ENCODE measurements around the gene PLIN3.
"Not testable (repeated sequence)": the region's sequence is repeated elsewhere in the genome, so short reads cannot be mapped to it uniquely, and the experiment has no call there.

The PLIN3 gene

DNA sequence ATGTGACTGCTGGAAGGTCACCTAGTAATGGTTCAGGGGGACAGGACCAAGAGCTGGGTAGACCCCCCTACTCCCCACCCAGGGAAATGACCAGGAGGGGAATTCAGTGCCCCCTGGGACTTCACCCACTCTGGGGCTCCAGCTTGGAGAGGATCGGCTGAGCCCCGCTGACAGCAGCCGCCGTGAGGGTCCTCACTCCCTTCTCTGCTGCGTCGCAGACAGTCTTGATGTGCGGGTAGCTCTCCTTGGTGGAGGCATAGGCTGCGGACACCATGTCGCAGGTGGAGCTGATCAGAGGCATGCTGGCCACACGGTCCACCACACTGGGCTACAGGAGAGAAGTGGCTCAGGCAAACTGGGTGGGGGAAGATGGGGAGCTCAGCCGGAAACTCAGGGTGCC lies 7.8 kb downstream of the PLIN3 start:
- H3K27ac ChIP-seq (ENCODE audit: extremely low read depth, low read depth, low read length) = no peak overlapping the region
- H3K4me1 ChIP-seq (ENCODE audit: control insufficient read depth, insufficient read depth, low read length) = no peaks in the 10 kb centered on the region
- POLR2A ChIA-PET = interaction anchor here (0.6 kb wide), 1 partner anchor 25 kb away, joined by 3 read pairs; no protein-coding TSS in a partner anchor
- peaks cover 0 to 33% of the 10 kb centered on the region in 2 experiments; a peak in 2 of 3 replicates for H3K36me3 ChIP-seq (ENCODE audit: control insufficient read depth in 2 of 2, insufficient read depth in 1 of 2, low read length in 2 of 2)
- no peak for TF ChIP-seq ZNF211 (tag by site-specific recombination; IDR thresholded peaks at IDR 0.05; ENCODE audit: low read depth)
- no peak for TF ChIP-seq ZNF354C (tag by site-specific recombination; IDR thresholded peaks at IDR 0.05; ENCODE audit: borderline replicate concordance, low read depth)
- TF ChIP-seq ZBTB17 (tag by site-specific recombination; IDR thresholded peaks at IDR 0.05) = no peak
- no peak for TF ChIP-seq ZNF350 (tag by site-specific recombination; IDR thresholded peaks at IDR 0.05)
- no peak for TF ChIP-seq ZNF223 (tag by site-specific recombination; IDR thresholded peaks at IDR 0.05)
- no peak for TF ChIP-seq ZBTB1 (tag by site-specific recombination; IDR thresholded peaks at IDR 0.05)
- no peak for TF ChIP-seq ZNF658 (tag by site-specific recombination; IDR thresholded peaks at IDR 0.05)
- no peak for TF ChIP-seq ZNF791 (tag by site-specific recombination; IDR thresholded peaks at IDR 0.05)
- TF ChIP-seq GLI2 (tag by site-specific recombination; IDR thresholded peaks at IDR 0.05; ENCODE audit: borderline replicate concordance, low read depth) = no peak
- TF ChIP-seq WT1 (tag by site-specific recombination; IDR thresholded peaks at IDR 0.05) = no peak
- TF ChIP-seq ZNF19 (tag by site-specific recombination; IDR thresholded peaks at IDR 0.05; ENCODE audit: low read depth) = no peak
- TF ChIP-seq ZNF423 (tag by site-specific recombination; IDR thresholded peaks at IDR 0.05) = no peak
- TF ChIP-seq, protein P1, sequence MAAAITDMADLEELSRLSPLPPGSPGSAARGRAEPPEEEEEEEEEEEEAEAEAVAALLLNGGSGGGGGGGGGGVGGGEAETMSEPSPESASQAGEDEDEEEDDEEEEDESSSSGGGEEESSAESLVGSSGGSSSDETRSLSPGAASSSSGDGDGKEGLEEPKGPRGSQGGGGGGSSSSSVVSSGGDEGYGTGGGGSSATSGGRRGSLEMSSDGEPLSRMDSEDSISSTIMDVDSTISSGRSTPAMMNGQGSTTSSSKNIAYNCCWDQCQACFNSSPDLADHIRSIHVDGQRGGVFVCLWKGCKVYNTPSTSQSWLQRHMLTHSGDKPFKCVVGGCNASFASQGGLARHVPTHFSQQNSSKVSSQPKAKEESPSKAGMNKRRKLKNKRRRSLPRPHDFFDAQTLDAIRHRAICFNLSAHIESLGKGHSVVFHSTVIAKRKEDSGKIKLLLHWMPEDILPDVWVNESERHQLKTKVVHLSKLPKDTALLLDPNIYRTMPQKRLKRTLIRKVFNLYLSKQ (tag by site-specific recombination; IDR thresholded peaks at IDR 0.05; ENCODE audit: borderline replicate concordance) = no peak
- TF ChIP-seq ZNF624 (tag by site-specific recombination; IDR thresholded peaks at IDR 0.05) = no peak
- no peak for TF ChIP-seq ZNF660 (tag by site-specific recombination; IDR thresholded peaks at IDR 0.05)
- TF ChIP-seq, protein P2, sequence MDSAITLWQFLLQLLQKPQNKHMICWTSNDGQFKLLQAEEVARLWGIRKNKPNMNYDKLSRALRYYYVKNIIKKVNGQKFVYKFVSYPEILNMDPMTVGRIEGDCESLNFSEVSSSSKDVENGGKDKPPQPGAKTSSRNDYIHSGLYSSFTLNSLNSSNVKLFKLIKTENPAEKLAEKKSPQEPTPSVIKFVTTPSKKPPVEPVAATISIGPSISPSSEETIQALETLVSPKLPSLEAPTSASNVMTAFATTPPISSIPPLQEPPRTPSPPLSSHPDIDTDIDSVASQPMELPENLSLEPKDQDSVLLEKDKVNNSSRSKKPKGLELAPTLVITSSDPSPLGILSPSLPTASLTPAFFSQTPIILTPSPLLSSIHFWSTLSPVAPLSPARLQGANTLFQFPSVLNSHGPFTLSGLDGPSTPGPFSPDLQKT (IDR thresholded peaks at IDR 0.05; ENCODE audit: borderline replicate concordance, low read depth, low read length) = no peak
- TF ChIP-seq ZFP3 (tag by site-specific recombination; IDR thresholded peaks at IDR 0.05; ENCODE audit: low read depth) = no peak
- TF ChIP-seq ZNF629 (tag by site-specific recombination; IDR thresholded peaks at IDR 0.05) = no peak
- TF ChIP-seq, protein P3, sequence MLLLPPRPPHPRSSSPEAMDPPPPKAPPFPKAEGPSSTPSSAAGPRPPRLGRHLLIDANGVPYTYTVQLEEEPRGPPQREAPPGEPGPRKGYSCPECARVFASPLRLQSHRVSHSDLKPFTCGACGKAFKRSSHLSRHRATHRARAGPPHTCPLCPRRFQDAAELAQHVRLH (tag by site-specific recombination; IDR thresholded peaks at IDR 0.05) = no peak
- no peak for TF ChIP-seq SP7 (tag by site-specific recombination; IDR thresholded peaks at IDR 0.05)
- CTCF ChIA-PET = interaction anchor here (0.5 to 1.9 kb wide), 6 partner anchors 8 to 1266 kb away, joined by 3 to 5 read pairs (median 4); no protein-coding TSS in a partner anchor
- H3K9me3 ChIP-seq (ENCODE audit: control insufficient read depth, insufficient read depth, low read depth, low read length) = no peaks in the 10 kb centered on the region
- no peak overlapping the region for H3K4me3 ChIP-seq (ENCODE audit: low read depth, low read length)

DNA sequence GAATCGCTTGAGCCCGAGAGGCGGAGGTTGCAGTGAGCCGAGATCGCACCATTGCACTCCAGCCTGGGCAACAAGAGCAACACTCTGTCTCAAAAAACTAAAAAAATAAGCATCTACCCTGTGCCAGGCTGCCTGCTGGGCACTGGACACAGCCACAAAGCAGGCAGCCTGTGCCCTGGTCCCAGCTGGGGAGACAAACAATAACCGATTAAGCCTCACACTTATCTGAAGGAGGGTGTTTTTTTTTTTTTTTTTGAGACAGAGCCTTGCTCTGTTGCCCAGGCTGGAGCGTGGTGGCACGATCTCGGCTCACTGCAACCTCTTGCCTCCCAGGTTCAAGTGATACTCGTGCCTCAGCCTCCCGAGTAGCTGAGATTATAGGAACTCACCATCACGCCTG lies 11.0 kb downstream of the PLIN3 start:
- H3K9me3 ChIP-seq (ENCODE audit: control insufficient read depth, insufficient read depth, low read depth, low read length); H3K27ac ChIP-seq (ENCODE audit: extremely low read depth, low read depth, low read length); H3K4me3 ChIP-seq (ENCODE audit: low read depth, low read length); H3K4me1 ChIP-seq (ENCODE audit: control insufficient read depth, insufficient read depth, low read length): not testable (repeated sequence)
- POLR2A ChIA-PET = interaction anchor here (1.3 kb wide), 1 partner anchor 11 kb away, joined by 3 read pairs; the partner anchor contains the start of gene PLIN3
- CTCF ChIA-PET = interaction anchor here (1.0 kb wide), 1 partner anchor 177 kb away, joined by 3 read pairs; no protein-coding TSS in a partner anchor
- H3K36me3 ChIP-seq (ENCODE audit: control insufficient read depth in 2 of 2, insufficient read depth in 1 of 2, low read length in 2 of 2) = peaks cover 0 to 29% of the 10 kb centered on the region in 2 experiments; a peak in 2 of 3 replicates

DNA sequence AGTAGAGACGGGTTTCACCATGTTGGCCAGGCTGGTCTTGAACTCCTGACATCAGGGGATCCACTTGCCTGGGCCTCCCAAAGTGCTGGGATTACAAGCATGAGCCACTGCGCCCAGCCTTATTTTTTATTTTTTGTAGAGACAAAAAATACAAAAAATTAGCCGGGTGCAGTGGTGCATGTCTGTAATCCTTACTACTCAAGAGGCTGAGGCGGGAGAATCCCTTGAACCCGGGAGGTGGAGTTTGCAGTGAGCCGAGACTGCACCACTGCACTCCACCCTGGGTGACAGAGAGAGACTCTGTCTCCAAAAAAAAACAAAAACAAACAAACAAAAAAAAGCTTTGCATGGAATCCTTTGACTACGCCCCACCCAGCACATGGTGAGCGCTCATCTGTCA lies 14.0 kb downstream of the PLIN3 start:
- H3K27ac ChIP-seq (ENCODE audit: extremely low read depth, low read depth, low read length); POLR2A ChIA-PET; H3K9me3 ChIP-seq (ENCODE audit: control insufficient read depth, insufficient read depth, low read depth, low read length); H3K4me1 ChIP-seq (ENCODE audit: control insufficient read depth, insufficient read depth, low read length); H3K4me3 ChIP-seq (ENCODE audit: low read depth, low read length): not testable (repeated sequence)
- peaks cover 3 to 17% of the 10 kb centered on the region in 2 experiments; a peak in 2 of 3 replicates for H3K36me3 ChIP-seq (ENCODE audit: control insufficient read depth in 2 of 2, insufficient read depth in 1 of 2, low read length in 2 of 2)
- CTCF ChIA-PET = interaction anchor here (0.6 to 12.7 kb wide), 5 partner anchors 14 to 170 kb away, joined by 3 to 171 read pairs (median 6); partner anchors contain the start of gene PLIN3
